HCEC 1CT (cell line): ENCODE data around the gene RMRP.

ENCODE experiments used
- DNase-seq: peaks from one replicate; pipeline ENCODE4 v3.0.0-alpha.2; 2017

Gene RMRP

GRCh38 chr9:35686222-35687203, 28.7 kb upstream of the RMRP start:
- no peak for DNase-seq

- DNase-seq = no peak
Measured at GRCh38 chr9:35685506-35685905, 27.7 kb upstream of the RMRP start.

GRCh38 chr9:35684921-35685320, 27.1 kb upstream of the RMRP start:
- no peak for DNase-seq

GRCh38 chr9:35683323-35683722, 25.5 kb upstream of the RMRP start:
- no peak for DNase-seq

- DNase-seq = no peak
Measured at GRCh38 chr9:35682520-35683315, 24.9 kb upstream of the RMRP start.

- DNase-seq = peak; percentile 52
Measured at GRCh38 chr9:35682051-35682450, 24.2 kb upstream of the RMRP start.

- no peak for DNase-seq
Measured at GRCh38 chr9:35681341-35682002, 23.7 kb upstream of the RMRP start.

- DNase-seq = no peak
Measured at GRCh38 chr9:35680331-35681105, 22.7 kb upstream of the RMRP start.

GRCh38 chr9:35679766-35680330, 22.0 kb upstream of the RMRP start:
- no peak for DNase-seq

GRCh38 chr9:35679091-35679490, 21.3 kb upstream of the RMRP start:
- DNase-seq = no peak

- DNase-seq = no peak
Measured at GRCh38 chr9:35675732-35676392, 18.0 kb upstream of the RMRP start.

GRCh38 chr9:35675204-35675603, 17.4 kb upstream of the RMRP start:
- DNase-seq = no peak

GRCh38 chr9:35674025-35674361, 16.2 kb upstream of the RMRP start:
- DNase-seq = no peak

- DNase-seq = no peak
Measured at GRCh38 chr9:35673132-35674024, 15.6 kb upstream of the RMRP start, which contains the start of gene CA9. TSS of gene CA9 (plus strand) at chr9:35673928. CDS start at chr9:35673960, 32 bp downstream.

- peak; percentile 70 for DNase-seq
Measured at GRCh38 chr9:35669331-35670145, 11.7 kb upstream of the RMRP start.

- no peak for DNase-seq
Measured at GRCh38 chr9:35667939-35668338, 10.1 kb upstream of the RMRP start.

GRCh38 chr9:35666549-35666948, 8.7 kb upstream of the RMRP start:
- no peak for DNase-seq

GRCh38 chr9:35666045-35666444, 8.2 kb upstream of the RMRP start:
- DNase-seq = no peak

- no peak for DNase-seq
Measured at GRCh38 chr9:35665471-35665818, 7.6 kb upstream of the RMRP start.
